NB4 (cell line): ENCODE measurements around the gene CRYBB1.

Experiments used
- DNase-seq: peaks from one replicate; pipeline ENCODE4 v3.0.0; 2010; ENCODE audit warnings: low read depth
- H3K4me3 ChIP-seq: one replicate; pipeline ENCODE4 v1.5.1; 2011; ENCODE audit warnings: mild to moderate bottlenecking, low read depth, low read length, moderate library complexity
- CTCF ChIP-seq: IDR thresholded peaks from one replicate; pipeline ENCODE4 v1.5.1; 2012; ENCODE audit warnings: low read depth, low read length
- MAX ChIP-seq: IDR thresholded peaks from 2 replicates; pipeline ENCODE4 v1.6.1; 2011; ENCODE audit warnings: low read depth, low read length
- MYC ChIP-seq: IDR thresholded peaks from 2 replicates; pipeline ENCODE4 v1.6.1; 2011; ENCODE audit warnings: low read depth, low read length
- POLR2A ChIP-seq: IDR thresholded peaks from 2 replicates; pipeline ENCODE4 v1.6.1; 2011; ENCODE audit warnings: mild to moderate bottlenecking; ENCODE audit not compliant: insufficient read length; ENCODE audit errors: extremely low read depth

CRYBB1 gene

GRCh38 chr22:26660356-26660755, 42.5 kb upstream of the CRYBB1 start:
- H3K4me3 ChIP-seq: no peak overlapping the region
- TF ChIP-seq MYC: no peak
- no peak for TF ChIP-seq POLR2A

GRCh38 chr22:26658671-26659478, 41.0 kb upstream of the CRYBB1 start:
- TF ChIP-seq MAX (peak; percentile 97), POLR2A (no peak), MYC (peak; percentile 90)
- H3K4me3 ChIP-seq: peak overlapping the region; percentile 30
- peak; percentile 84 for DNase-seq

More at GRCh38 chr22:26660356-26660755, 42.5 kb upstream of the CRYBB1 start:
- DNase-seq: no peak

GRCh38 chr22:26658161-26658560, 40.3 kb upstream of the CRYBB1 start:
- no peak for DNase-seq
- H3K4me3 ChIP-seq: peak overlapping the region; percentile 25
- TF ChIP-seq POLR2A: no peak
- TF ChIP-seq MYC: no peak
- no peak for TF ChIP-seq MAX
- TF ChIP-seq CTCF: no peak

- no peak for DNase-seq
- no peak for TF ChIP-seq CTCF
- TF ChIP-seq MAX: no peak
- no peak for TF ChIP-seq MYC
- no peak for TF ChIP-seq POLR2A
- peak within 1 kb of the TSS; percentile 25 for H3K4me3 ChIP-seq
Observed at GRCh38 chr22:26656891-26657851, 39.3 kb upstream of the CRYBB1 start, which contains the start of gene MIAT. TSS of gene MIAT (plus strand) at chr22:26657588.

- DNase-seq: no peak
- TF ChIP-seq POLR2A (no peak), MAX (no peak), CTCF (no peak), MYC (no peak)
- no peak overlapping the region for H3K4me3 ChIP-seq
Observed at GRCh38 chr22:26651815-26652214, 34.0 kb upstream of the CRYBB1 start.

GRCh38 chr22:26650722-26651421, 33.0 kb upstream of the CRYBB1 start:
- H3K4me3 ChIP-seq: no peak overlapping the region
- no peak for TF ChIP-seq POLR2A
- TF ChIP-seq MYC: no peak
- TF ChIP-seq CTCF: no peak
- no peak for TF ChIP-seq MAX
- no peak for DNase-seq
